Smooth muscle cell (in vitro differentiated cells): ENCODE measurements around the gene TIMM8A. TPM values are rescaled to one million over a fixed set of nuclear protein-coding genes. Genes with fewer than 3 reads are reported as not detected.

Source experiments
- DNase-seq: peaks from one replicate; lab custom pipeline; 2025; ENCODE audit not compliant: unreplicated experiment; lab: John Stamatoyannopoulos, UW
- H2AFZ ChIP-seq: fragments of 200-600 bp; sonication (generic); 2 replicates; pipeline ENCODE4 v1.6.0; 2016; ENCODE audit warnings: antibody characterized with exemption, low read depth, mild to moderate bottlenecking
- H3F3A ChIP-seq: fragments of 200-600 bp; sonication (generic); 2 replicates; pipeline ENCODE4 v1.6.0; 2017; ENCODE audit warnings: antibody characterized with exemption, low read depth
- H3K27ac ChIP-seq: fragments of 200-600 bp; sonication (generic); 2 replicates; pipeline ENCODE4 v1.5.1; 2016; ENCODE audit warnings: low read depth, mild to moderate bottlenecking
- H3K27me3 ChIP-seq: fragments of 200-600 bp; sonication (generic); 2 replicates; pipeline ENCODE4 v1.6.1; 2016; ENCODE audit warnings: low read depth, mild to moderate bottlenecking
- H3K36me3 ChIP-seq: fragments of 200-600 bp; sonication (generic); 2 replicates; pipeline ENCODE4 v1.5.1; 2016; ENCODE audit warnings: low read depth
- H3K4me1 ChIP-seq: fragments of 200-600 bp; sonication (generic); 2 replicates; pipeline ENCODE4 v1.5.1; 2016; ENCODE audit warnings: low read depth
- H3K4me2 ChIP-seq: fragments of 200-600 bp; sonication (generic); 2 replicates; pipeline ENCODE4 v1.6.0; 2016; ENCODE audit warnings: mild to moderate bottlenecking
- H3K4me3 ChIP-seq: fragments of 200-600 bp; sonication (generic); 2 replicates; pipeline ENCODE4 v1.5.1; 2016; ENCODE audit warnings: mild to moderate bottlenecking
- H3K79me2 ChIP-seq: fragments of 200-600 bp; sonication (generic); 2 replicates; pipeline ENCODE4 v1.6.0; 2016; ENCODE audit warnings: low read depth, mild to moderate bottlenecking
- H3K9ac ChIP-seq: fragments of 200-600 bp; sonication (generic); 2 replicates; pipeline ENCODE4 v1.6.0; 2016; ENCODE audit warnings: low read depth
- H3K9me3 ChIP-seq: fragments of 200-600 bp; sonication (generic); replicated peaks from 2 replicates; pipeline ENCODE4 v1.5.1; 2016; ENCODE audit warnings: low read depth
- H4K20me1 ChIP-seq: fragments of 200-600 bp; sonication (generic); 2 replicates; pipeline ENCODE4 v1.6.0; 2016; ENCODE audit warnings: low read depth
- CTCF ChIP-seq: fragments of 200-600 bp; sonication (generic); IDR thresholded peaks from 2 replicates; pipeline ENCODE4 v1.5.1; 2017; ENCODE audit warnings: borderline replicate concordance, mild to moderate bottlenecking, antibody characterized with exemption; ENCODE audit not compliant: insufficient read depth, poor library complexity, severe bottlenecking
- WGBS: methylation state at CpG from one replicate; pipeline ENCODE4 v1.1.7; 2016; ENCODE audit warnings: low lambda C conversion rate; 5-methylcytosine and 5-hydroxymethylcytosine counted together
- polyA plus RNA-seq: library from polyadenylated mRNA; unstranded; fragments of >200 nt; fragmentation: Nextera tagmentation; extraction: Ambion mirVana; gene quantifications from 2 replicates; pipeline ENCODE4 v1.2.1, GENCODE V29; 2016
- total RNA-seq: library from RNA; depleted of rRNA; stranded (reverse); fragments of >200 nt; gene quantifications from 2 replicates; pipeline ENCODE4 v1.2.3, GENCODE V29; 2014

The TIMM8A gene, protein sequence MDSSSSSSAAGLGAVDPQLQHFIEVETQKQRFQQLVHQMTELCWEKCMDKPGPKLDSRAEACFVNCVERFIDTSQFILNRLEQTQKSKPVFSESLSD
- total RNA-seq = 4.0 and 9.0 TPM in 2 replicates
- 7.6 and 9.5 TPM in 2 replicates for polyA plus RNA-seq

GRCh38 chrX:101348452-101349192 is at the start of gene TIMM8A:
TIMM8A (minus strand) TSS chrX:101348742; CDS start chrX:101348664, 78 bp downstream.
- peak; percentile 39 for DNase-seq
- H3K4me1 ChIP-seq = peaks cover 4% of the 10 kb centered on the region
- peak within 1 kb of the TSS; percentile 96 for H2AFZ ChIP-seq
- peak within 1 kb of the TSS; percentile 48 for H3K27ac ChIP-seq
- peak within 1 kb of the TSS; percentile 87 for H3K4me3 ChIP-seq
- H3K9me3 ChIP-seq = no peaks in the 10 kb centered on the region
- no peak for TF ChIP-seq CTCF
- WGBS = 36% methylated on average over 55 of the region's 55 CpGs
- H3K9ac ChIP-seq = peak within 1 kb of the TSS; percentile 74
- no peaks in the 10 kb centered on the region for H3F3A ChIP-seq
- H4K20me1 ChIP-seq = no peaks in the 10 kb centered on the region
- peak within 1 kb of the TSS; percentile 84 for H3K4me2 ChIP-seq
- H3K79me2 ChIP-seq = peaks cover 11% of the 10 kb centered on the region
- no peaks in the 10 kb centered on the region for H3K36me3 ChIP-seq
- H3K27me3 ChIP-seq = no peaks in the 10 kb centered on the region

DNA sequence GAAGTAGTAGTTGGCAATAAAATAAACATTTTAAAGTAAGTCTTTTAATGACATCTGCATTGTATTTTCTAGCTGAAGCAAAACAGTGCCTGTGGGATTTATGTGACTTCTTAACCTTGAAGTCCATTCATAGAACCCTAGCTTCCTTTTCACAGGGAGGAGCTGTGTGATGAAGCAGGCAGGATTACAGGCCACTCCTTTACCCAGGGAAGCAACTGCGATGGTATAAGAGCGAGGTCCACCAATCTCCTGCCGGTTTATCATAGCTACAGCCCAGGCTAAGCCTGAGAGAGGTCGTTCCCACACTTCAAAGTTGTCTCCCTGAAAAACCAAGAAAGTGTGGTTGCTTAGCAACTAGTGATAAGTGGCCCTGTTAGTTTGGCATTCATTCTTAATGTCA is 49.2 kb upstream of the TIMM8A start:
- H3K4me3 ChIP-seq = no peak overlapping the region

DNA sequence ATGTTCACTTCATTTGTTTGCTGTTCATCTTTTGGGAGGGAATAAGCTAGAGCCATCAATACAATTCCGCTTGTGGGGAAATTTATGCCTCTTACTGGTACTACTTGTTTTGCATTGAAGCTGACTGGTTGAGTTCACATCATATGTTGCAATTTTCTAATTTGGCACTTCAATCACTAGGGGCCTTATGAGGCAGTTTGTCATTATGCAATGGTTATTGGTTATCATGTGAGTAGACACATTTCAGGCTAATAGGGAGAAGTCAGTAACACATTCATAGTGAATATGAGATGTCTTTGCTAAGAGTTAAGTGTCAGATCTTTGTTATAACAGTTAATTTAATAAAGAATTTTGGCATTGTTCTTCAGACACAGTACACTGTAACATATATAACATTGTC is 47.2 kb upstream of the TIMM8A start:
- H3F3A ChIP-seq = no peaks in the 10 kb centered on the region
- H3K27ac ChIP-seq = no peak overlapping the region
- no peak overlapping the region for H2AFZ ChIP-seq
- H3K9me3 ChIP-seq = no peaks in the 10 kb centered on the region
- no peak for DNase-seq
- TF ChIP-seq CTCF = no peak
- peaks cover 7% of the 10 kb centered on the region for H3K79me2 ChIP-seq
- WGBS = 83% methylated on average over 1 of the region's 1 CpG
- H3K4me2 ChIP-seq = no peak overlapping the region
- no peaks in the 10 kb centered on the region for H3K36me3 ChIP-seq
- H3K9ac ChIP-seq = no peak overlapping the region
- H3K4me1 ChIP-seq = no peaks in the 10 kb centered on the region
- no peak overlapping the region for H3K4me3 ChIP-seq
- H3K27me3 ChIP-seq = no peaks in the 10 kb centered on the region
- peaks cover 14% of the 10 kb centered on the region for H4K20me1 ChIP-seq

More for the DNA sequence above, 49.2 kb upstream of the TIMM8A start:
- Histone ChIP-seq H2AFZ (no peak overlapping the region), H3F3A (no peaks in the 10 kb centered on the region), H3K9ac (no peak overlapping the region), H3K27me3 (no peaks in the 10 kb centered on the region), H3K36me3 (no peaks in the 10 kb centered on the region), H3K4me2 (no peak overlapping the region), H4K20me1 (peaks cover 10% of the 10 kb centered on the region), H3K4me1 (no peaks in the 10 kb centered on the region), H3K79me2 (no peaks in the 10 kb centered on the region), H3K27ac (peak overlapping the region; percentile 35), H3K9me3 (no peaks in the 10 kb centered on the region)
- no peak for TF ChIP-seq CTCF
- 60% methylated on average over 4 of the region's 4 CpGs for WGBS
- no peak for DNase-seq
